GM12878 (cell line): ENCODE measurements around the gene DIDO1. TPM values are rescaled to one million over a fixed set of nuclear protein-coding genes. Genes with fewer than 3 reads are reported as not detected.

ENCODE experiments used
- ATAC-seq: fragments of 200-7000 bp; cut with Tn5 transposase; 3 replicates; pipeline ENCODE4 v1.9.1; 2020; ENCODE audit warnings: mild to moderate bottlenecking, moderate library complexity
- BruUV-seq: library from RNA; stranded (reverse); fragments of 400-500 nt; replicated peaks from 2 replicates; lab custom pipeline; 2021; lab: Mats Ljungman, UMichigan
- CTCF ChIA-PET: fragments of 300-600 bp; sonication (Branson Sonifier 250); formaldehyde crosslinking; extraction: SDS; loops from one replicate; lab custom pipeline; 2021; ENCODE audit warnings: inconsistent platforms; lab: Yijun Ruan, JAX
- POLR2A ChIA-PET: fragments of 350-600 bp; formaldehyde crosslinking; extraction: SDS; loops from one replicate; lab custom pipeline; 2021; ENCODE audit warnings: inconsistent platforms; lab: Charles Lee
- RAD21 ChIA-PET: fragments of 300-600 bp; sonication (Branson Sonifier 250); formaldehyde crosslinking; loops from one replicate; lab custom pipeline; 2023; ENCODE audit warnings: antibody characterized with exemption; ENCODE audit not compliant: unreplicated experiment; lab: Charles Lee
- SMC1A ChIA-PET: fragments of 300-600 bp; sonication (Branson Sonifier 250); formaldehyde crosslinking; loops from one replicate; lab custom pipeline; 2023; ENCODE audit not compliant: unreplicated experiment, uncharacterized antibody; lab: Charles Lee
- DNase-seq: peaks from one replicate; pipeline ENCODE4 v3.0.0-alpha.2; 2011; ENCODE audit warnings: low read depth, low spot score
- FAIRE-seq: peaks from 3 replicates; lab custom pipeline; 2011; peaks lifted over from hg19 to GRCh38; lab: Jason Lieb, UNC
- H2AFZ ChIP-seq: 2 replicates; pipeline ENCODE4 v1.6.0; 2011; ENCODE audit warnings: low read depth, low read length, control low read depth; ENCODE audit not compliant: control insufficient read depth
- H3K27ac ChIP-seq: 2 replicates; pipeline ENCODE4 v1.5.1; 2011; ENCODE audit warnings: control low read depth; ENCODE audit not compliant: control insufficient read depth, insufficient read depth
- H3K27me3 ChIP-seq, 2 experiments: replicated peaks in 1 of 2; 2 replicates each; pipeline versions ENCODE4 v1.6.0 to v1.6.1; 2011; ENCODE audit warnings: low read length in 1 of 2; ENCODE audit not compliant: control insufficient read depth in 2 of 2, insufficient read depth in 2 of 2
- H3K36me3 ChIP-seq, 2 experiments: 2 replicates each; pipeline ENCODE4 v1.5.1; 2011; ENCODE audit warnings: low read length in 1 of 2; ENCODE audit not compliant: control insufficient read depth in 2 of 2, insufficient read depth in 2 of 2
- H3K4me1 ChIP-seq: 2 replicates; pipeline ENCODE4 v1.6.1; 2011; ENCODE audit warnings: mild to moderate bottlenecking, low read length, moderate library complexity, mixed read lengths; ENCODE audit not compliant: control insufficient read depth, insufficient read depth
- H3K4me2 ChIP-seq: 2 replicates; pipeline ENCODE4 v1.6.0; 2011; ENCODE audit warnings: control low read depth; ENCODE audit not compliant: control insufficient read depth, insufficient read depth
- H3K4me3 ChIP-seq: fragments of 200-600 bp; sonication (generic); 2 replicates; pipeline ENCODE4 v1.5.1; 2016
- H3K79me2 ChIP-seq: 2 replicates; pipeline ENCODE4 v1.6.0; 2011; ENCODE audit warnings: low read length; ENCODE audit not compliant: control insufficient read depth, insufficient read depth
- H3K9ac ChIP-seq: 2 replicates; pipeline ENCODE4 v1.8.0; 2011; ENCODE audit warnings: low read length, control low read depth, mixed read lengths; ENCODE audit not compliant: control insufficient read depth, insufficient read depth
- H3K9me3 ChIP-seq: replicated peaks from 3 replicates; pipeline ENCODE4 v1.5.1; 2011; ENCODE audit warnings: mild to moderate bottlenecking, low read length; ENCODE audit not compliant: control insufficient read depth, insufficient read depth
- H4K20me1 ChIP-seq: 2 replicates; pipeline ENCODE4 v1.6.0; 2011; ENCODE audit not compliant: control insufficient read depth, insufficient read depth
- CHD2 ChIP-seq: IDR thresholded peaks from 2 replicates; pipeline ENCODE4 v1.6.1; 2011; ENCODE audit warnings: low read depth, low read length, improper control_type of control experiment, borderline replicate concordance
- CREM ChIP-seq: IDR thresholded peaks from 2 replicates; pipeline ENCODE4 v1.6.1; 2014; ENCODE audit warnings: antibody characterized with exemption, low read depth
- KAT2A ChIP-seq: conservative IDR thresholded peaks from 2 replicates; pipeline ENCODE4 v1.6.1; 2011; ENCODE audit warnings: low read depth, low read length; ENCODE audit not compliant: control insufficient read depth
- KLF5 ChIP-seq: fragments of 450-650 bp; IDR thresholded peaks from 2 replicates; pipeline ENCODE4 v1.6.1; 2014; ENCODE audit warnings: mild to moderate bottlenecking; ENCODE audit not compliant: partially characterized antibody
- POLR2AphosphoS2 ChIP-seq: IDR thresholded peaks from 2 replicates; pipeline ENCODE4 v1.6.1; 2011; ENCODE audit warnings: low read depth, mild to moderate bottlenecking, low read length, improper control_type of control experiment, moderate library complexity
- SMC3 ChIP-seq: IDR thresholded peaks from 2 replicates; pipeline ENCODE4 v1.6.1; 2011; ENCODE audit warnings: low read length, improper control_type of control experiment, borderline replicate concordance
- SPI1 ChIP-seq: IDR thresholded peaks from 2 replicates; pipeline ENCODE4 v1.6.1; 2011; ENCODE audit warnings: low read depth, mild to moderate bottlenecking, low read length, moderate library complexity, borderline replicate concordance; ENCODE audit not compliant: insufficient read depth
- TCF12 ChIP-seq: IDR thresholded peaks from 2 replicates; pipeline ENCODE4 v1.6.1; 2011; ENCODE audit warnings: low read depth, mild to moderate bottlenecking, low read length
- WGBS: methylation state at CpG from one replicate; pipeline ENCODE4 v1.1.6; 2016; ENCODE audit warnings: low lambda C conversion rate; ENCODE audit not compliant: insufficient replicate concordance, insufficient coverage; ENCODE audit errors: missing lambda C conversion rate; 5-methylcytosine and 5-hydroxymethylcytosine counted together
- in situ Hi-C: fragments of 300-500 bp; cut with MboI; formaldehyde crosslinking; loops from 9 replicates; pipeline ENCODE4 v1.14.3; 2018; ENCODE audit warnings: mixed read lengths
- intact Hi-C: fragments of 100-400 bp; cut with micrococcal nuclease; formaldehyde crosslinking; loops from one replicate; pipeline ENCODE4 v1.14.2; 2022; ENCODE audit not compliant: unreplicated experiment
- polyA plus RNA-seq, 11 experiments: library from polyadenylated mRNA; depleted of rRNA in 4 of 11; unstranded in 6 of 11; stranded (reverse) in 5 of 11; fragments of >200 nt; fragmentation: Nextera tagmentation in 4 of 11; fragmentation: Illumina TruSeq in 1 of 11; extraction: Ambion mirVana in 4 of 11; extraction: Trizol in 1 of 11; gene quantifications; 1 replicate in 1 of 11; 2 replicates in 10 of 11; pipeline versions ENCODE4 v1.2.1 to v1.2.3, GENCODE V29; 2011 to 2016; ENCODE audit warnings: inconsistent platforms in 2 of 11, missing spikeins in 2 of 11, low read depth in 1 of 11
- total RNA-seq, 4 experiments: library from RNA; depleted of rRNA in 3 of 4; stranded (reverse); fragments of >200 nt in 3 of 4; fragmentation: Illumina TruSeq in 1 of 4; extraction: Trizol in 1 of 4; gene quantifications; 2 replicates each; pipeline versions ENCODE4 v1.2.1 to v1.2.3, GENCODE V29; 2013 to 2021
- TF ChIP-seq, protein P1 (sequence below): IDR thresholded peaks from 2 replicates; pipeline ENCODE4 v1.6.1; 2012; ENCODE audit warnings: low read depth, low read length, improper control_type of control experiment
- TF ChIP-seq, protein P2 (sequence below): fragments of 450-650 bp; IDR thresholded peaks from 2 replicates; pipeline ENCODE4 v1.6.1; 2017; ENCODE audit warnings: low read depth, mild to moderate bottlenecking, moderate library complexity
- TF ChIP-seq, protein P3 (sequence below): IDR thresholded peaks from 2 replicates; pipeline ENCODE4 v1.6.1; 2012; ENCODE audit warnings: low read length, inconsistent platforms
- TF ChIP-seq, protein P4 (sequence below): IDR thresholded peaks from 2 replicates; pipeline ENCODE4 v1.6.1; 2012; ENCODE audit warnings: low read depth, low read length, improper control_type of control experiment

The DIDO1 gene
- total and polyA plus RNA-seq, 10 of the 15 experiments (the other 5 are each of a cell fraction or from before 2014, with no cell fraction given), result 5.5 to 56.4 (median 38.4) TPM

DNA sequence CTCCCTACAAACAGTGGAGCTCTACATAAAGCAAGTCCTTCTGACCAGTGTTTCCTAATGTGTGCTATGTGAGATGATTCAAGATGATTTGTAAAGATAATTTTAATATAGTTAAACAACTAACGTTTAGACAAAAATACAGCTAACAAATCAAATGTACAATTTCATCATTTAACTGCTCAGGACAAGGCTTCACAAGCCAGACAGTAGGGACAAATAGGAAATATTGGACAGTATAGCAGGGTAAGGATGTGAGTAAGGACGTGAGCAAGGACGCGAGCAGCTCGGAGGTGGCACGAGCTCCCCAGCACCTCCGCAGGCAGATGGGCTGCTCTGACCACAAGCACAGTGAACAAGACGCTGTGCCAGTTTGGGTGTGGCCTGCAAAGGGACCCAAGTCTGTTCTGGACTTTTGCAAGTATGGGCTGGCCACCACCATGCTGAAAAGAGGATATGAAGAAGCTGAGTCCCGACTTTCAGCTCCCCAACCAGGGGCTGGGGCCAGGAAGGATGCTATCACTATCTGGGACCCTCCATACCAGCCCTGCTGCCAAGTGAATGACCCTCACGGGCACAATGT, 14.5 kb downstream of the DIDO1 start:
- no peak overlapping the region for H3K4me3 ChIP-seq
- in situ Hi-C loops, result no loop called here
- peaks cover 44% of the 10 kb centered on the region for H3K79me2 ChIP-seq
- 89% methylated on average over 10 of the region's 10 CpGs for WGBS
- H3K27ac ChIP-seq, result no peak overlapping the region
- FAIRE-seq (no peak), DNase-seq (no peak), ATAC-seq (no peak)
- no peak overlapping the region for H2AFZ ChIP-seq
- H4K20me1 ChIP-seq, result peaks cover 10% of the 10 kb centered on the region
- H3K27me3 ChIP-seq, result no peaks in the 10 kb centered on the region
- H3K4me2 ChIP-seq, result no peak overlapping the region
- SMC1A ChIA-PET, result interaction anchor here (0.7 to 1.2 kb wide), 4 partner anchors 10 to 98 kb away, joined by 3 read pairs; no protein-coding TSS in a partner anchor
- TF ChIP-seq POLR2AphosphoS2 (no peak), CHD2 (no peak), SMC3 (no peak), KLF5 (no peak), CREM (no peak), TCF12 (no peak), KAT2A (no peak), SPI1 (no peak)
- TF ChIP-seq, protein P1, sequence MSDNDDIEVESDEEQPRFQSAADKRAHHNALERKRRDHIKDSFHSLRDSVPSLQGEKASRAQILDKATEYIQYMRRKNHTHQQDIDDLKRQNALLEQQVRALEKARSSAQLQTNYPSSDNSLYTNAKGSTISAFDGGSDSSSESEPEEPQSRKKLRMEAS, result no peak
- TF ChIP-seq, protein P2, sequence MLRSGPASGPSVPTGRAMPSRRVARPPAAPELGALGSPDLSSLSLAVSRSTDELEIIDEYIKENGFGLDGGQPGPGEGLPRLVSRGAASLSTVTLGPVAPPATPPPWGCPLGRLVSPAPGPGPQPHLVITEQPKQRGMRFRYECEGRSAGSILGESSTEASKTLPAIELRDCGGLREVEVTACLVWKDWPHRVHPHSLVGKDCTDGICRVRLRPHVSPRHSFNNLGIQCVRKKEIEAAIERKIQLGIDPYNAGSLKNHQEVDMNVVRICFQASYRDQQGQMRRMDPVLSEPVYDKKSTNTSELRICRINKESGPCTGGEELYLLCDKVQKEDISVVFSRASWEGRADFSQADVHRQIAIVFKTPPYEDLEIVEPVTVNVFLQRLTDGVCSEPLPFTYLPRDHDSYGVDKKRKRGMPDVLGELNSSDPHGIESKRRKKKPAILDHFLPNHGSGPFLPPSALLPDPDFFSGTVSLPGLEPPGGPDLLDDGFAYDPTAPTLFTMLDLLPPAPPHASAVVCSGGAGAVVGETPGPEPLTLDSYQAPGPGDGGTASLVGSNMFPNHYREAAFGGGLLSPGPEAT, result no peak
- TF ChIP-seq, protein P3, sequence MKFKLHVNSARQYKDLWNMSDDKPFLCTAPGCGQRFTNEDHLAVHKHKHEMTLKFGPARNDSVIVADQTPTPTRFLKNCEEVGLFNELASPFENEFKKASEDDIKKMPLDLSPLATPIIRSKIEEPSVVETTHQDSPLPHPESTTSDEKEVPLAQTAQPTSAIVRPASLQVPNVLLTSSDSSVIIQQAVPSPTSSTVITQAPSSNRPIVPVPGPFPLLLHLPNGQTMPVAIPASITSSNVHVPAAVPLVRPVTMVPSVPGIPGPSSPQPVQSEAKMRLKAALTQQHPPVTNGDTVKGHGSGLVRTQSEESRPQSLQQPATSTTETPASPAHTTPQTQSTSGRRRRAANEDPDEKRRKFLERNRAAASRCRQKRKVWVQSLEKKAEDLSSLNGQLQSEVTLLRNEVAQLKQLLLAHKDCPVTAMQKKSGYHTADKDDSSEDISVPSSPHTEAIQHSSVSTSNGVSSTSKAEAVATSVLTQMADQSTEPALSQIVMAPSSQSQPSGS, result no peak
- TF ChIP-seq, protein P4, sequence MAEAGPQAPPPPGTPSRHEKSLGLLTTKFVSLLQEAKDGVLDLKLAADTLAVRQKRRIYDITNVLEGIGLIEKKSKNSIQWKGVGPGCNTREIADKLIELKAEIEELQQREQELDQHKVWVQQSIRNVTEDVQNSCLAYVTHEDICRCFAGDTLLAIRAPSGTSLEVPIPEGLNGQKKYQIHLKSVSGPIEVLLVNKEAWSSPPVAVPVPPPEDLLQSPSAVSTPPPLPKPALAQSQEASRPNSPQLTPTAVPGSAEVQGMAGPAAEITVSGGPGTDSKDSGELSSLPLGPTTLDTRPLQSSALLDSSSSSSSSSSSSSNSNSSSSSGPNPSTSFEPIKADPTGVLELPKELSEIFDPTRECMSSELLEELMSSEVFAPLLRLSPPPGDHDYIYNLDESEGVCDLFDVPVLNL, result no peak
- H3K9me3 ChIP-seq, result no peaks in the 10 kb centered on the region
- BruUV-seq, result no TSS peak
- CTCF ChIA-PET, result interaction anchor here (1.0 to 12.5 kb wide), 5 partner anchors 11 to 104 kb away, joined by 3 to 92 read pairs (median 4); no protein-coding TSS in a partner anchor
- POLR2A ChIA-PET, result interaction anchor here (1.2 to 1.5 kb wide), 2 partner anchors 12 to 42 kb away, joined by 3 to 4 read pairs; no protein-coding TSS in a partner anchor
- no peak overlapping the region for H3K9ac ChIP-seq
- intact Hi-C loops, result no loop called here
- peaks cover 3% of the 10 kb centered on the region; the same call in 1 of the 2 replicates for H3K4me1 ChIP-seq
- peaks cover 23 to 34% of the 10 kb centered on the region in 2 experiments for H3K36me3 ChIP-seq
- RAD21 ChIA-PET, result no interaction called here
